ENCODE results near the gene HAPLN2. TPM values are rescaled to one million over a fixed set of nuclear protein-coding genes. Genes with fewer than 3 reads are reported as not detected.
A peak's percentile ranks its signal among the peaks of the same experiment; 100 is the strongest.

The HAPLN2 gene
- total RNA-seq, 1 donor = not detected

- DNase-seq (ENCODE audit: low read depth) = peak; percentile 55
- no peak for TF ChIP-seq CTCF (IDR thresholded peaks at IDR 0.05; ENCODE audit: insufficient read depth, low read length)
- H3K4me3 ChIP-seq (ENCODE audit: low read depth, low read length) = no peak overlapping the region
Measured at GRCh38 chr1:156652131-156652991, 33.1 kb downstream of the HAPLN2 start.

GRCh38 chr1:156652992-156653355, 33.8 kb downstream of the HAPLN2 start:
- no peak for DNase-seq (ENCODE audit: low read depth)
- no peak for TF ChIP-seq CTCF (IDR thresholded peaks at IDR 0.05; ENCODE audit: insufficient read depth, low read length)
- no peak overlapping the region for H3K4me3 ChIP-seq (ENCODE audit: low read depth, low read length)

- no peak for TF ChIP-seq CTCF (IDR thresholded peaks at IDR 0.05; ENCODE audit: insufficient read depth, low read length)
- peak; percentile 58 for DNase-seq (ENCODE audit: low read depth)
- H3K4me3 ChIP-seq (ENCODE audit: low read depth, low read length) = no peak overlapping the region
Measured at GRCh38 chr1:156654700-156655099, 35.5 kb downstream of the HAPLN2 start.

GRCh38 chr1:156655151-156655903, 36.1 kb downstream of the HAPLN2 start:
- no peak for TF ChIP-seq CTCF (IDR thresholded peaks at IDR 0.05; ENCODE audit: insufficient read depth, low read length)
- DNase-seq (ENCODE audit: low read depth) = no peak
- H3K4me3 ChIP-seq (ENCODE audit: low read depth, low read length) = no peak overlapping the region

DNA sequence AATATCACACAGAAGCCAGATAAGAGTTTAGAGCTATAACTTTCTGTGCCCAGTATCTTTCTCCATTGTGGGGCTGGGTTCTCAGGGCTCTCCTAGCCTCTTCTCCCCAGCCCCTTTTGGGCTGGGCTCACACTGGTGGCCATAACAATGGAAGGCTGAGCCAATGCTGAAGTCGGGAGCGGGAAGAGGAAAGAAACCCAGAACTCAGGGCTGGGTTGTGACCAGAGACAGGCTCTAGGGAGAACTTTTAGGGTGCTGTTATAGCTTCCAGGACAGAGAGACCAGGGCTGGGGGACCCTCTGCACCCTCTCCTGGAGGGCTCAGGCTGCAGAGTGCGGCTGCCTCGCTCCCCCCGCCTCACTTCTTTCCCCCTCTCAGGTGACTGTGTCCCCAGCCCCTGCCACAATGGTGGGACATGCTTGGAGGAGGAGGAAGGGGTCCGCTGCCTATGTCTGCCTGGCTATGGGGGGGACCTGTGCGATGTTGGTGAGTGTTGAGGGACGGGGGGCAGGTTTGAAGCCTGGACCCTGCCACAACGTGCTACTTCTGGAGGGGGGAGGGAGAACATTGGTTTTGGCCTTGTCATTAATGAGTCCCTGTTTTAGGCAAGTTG, 36.8 kb downstream of the HAPLN2 start:
- TF ChIP-seq CTCF (IDR thresholded peaks at IDR 0.05; ENCODE audit: insufficient read depth, low read length) = no peak
- DNase-seq (ENCODE audit: low read depth) = no peak

DNA sequence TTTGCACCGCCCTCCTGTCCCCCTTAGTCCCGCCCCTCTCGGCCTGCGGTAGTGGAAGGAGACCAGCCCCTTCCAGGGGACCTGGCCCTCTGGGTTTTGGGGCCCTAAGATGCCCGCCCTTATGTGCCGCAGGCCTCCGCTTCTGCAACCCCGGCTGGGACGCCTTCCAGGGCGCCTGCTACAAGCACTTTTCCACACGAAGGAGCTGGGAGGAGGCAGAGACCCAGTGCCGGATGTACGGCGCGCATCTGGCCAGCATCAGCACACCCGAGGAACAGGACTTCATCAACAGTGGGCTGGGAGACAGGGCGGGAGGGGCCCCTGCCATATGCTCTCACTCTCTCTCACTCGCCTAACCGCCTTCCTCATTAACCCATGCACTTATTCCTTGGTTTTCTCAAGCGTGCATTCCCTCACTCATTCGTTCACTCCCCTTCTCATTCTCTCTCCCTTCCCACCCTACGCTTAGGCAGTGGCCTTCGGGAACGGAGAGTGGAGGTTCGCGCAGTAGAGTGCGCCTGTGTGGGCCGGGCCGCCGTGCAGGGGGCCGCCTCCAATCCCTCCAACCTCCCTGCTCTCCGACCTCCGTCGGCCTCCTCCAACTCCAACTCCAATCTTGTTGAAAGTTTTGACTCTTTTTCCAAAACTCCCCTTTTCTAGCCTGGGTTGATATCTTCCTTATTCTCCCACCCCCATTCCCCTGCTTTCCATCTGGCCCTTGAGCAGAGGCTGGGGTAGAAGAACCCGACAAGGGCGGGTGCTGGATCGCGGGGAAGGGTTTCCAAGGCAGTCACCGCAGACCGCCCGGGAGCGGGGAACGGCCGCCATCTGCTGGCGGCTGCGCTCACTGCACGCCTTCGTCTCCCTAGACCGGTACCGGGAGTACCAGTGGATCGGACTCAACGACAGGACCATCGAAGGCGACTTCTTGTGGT, 37.9 kb downstream of the HAPLN2 start:
- DNase-seq (ENCODE audit: low read depth) = peak; percentile 67
- H3K4me3 ChIP-seq (ENCODE audit: low read depth, low read length) = peak overlapping the region; percentile 40

More for the DNA sequence above, 36.8 kb downstream of the HAPLN2 start:
- H3K4me3 ChIP-seq (ENCODE audit: low read depth, low read length) = no peak overlapping the region

More for the DNA sequence above, 37.9 kb downstream of the HAPLN2 start:
- peak; percentile 98 for TF ChIP-seq CTCF (IDR thresholded peaks at IDR 0.05; ENCODE audit: insufficient read depth, low read length)

Measured in fibroblast of the aortic adventitia (primary cell).